Aorta (tissue), 5 donors: Measurements from ENCODE around the gene CEACAM3. TPM values are rescaled to one million over a fixed set of nuclear protein-coding genes. Genes with fewer than 3 reads are reported as not detected.
"Not testable (repeated sequence)": the region's sequence is repeated elsewhere in the genome, so short reads cannot be mapped to it uniquely, and the experiment has no call there.

Experiments used
- ATAC-seq: fragments of 200-7000 bp; cut with Tn5 transposase; one replicate; pipeline ENCODE4 v1.9.1; 2022; ENCODE audit warnings: moderate library complexity; ENCODE audit not compliant: low FRiP score
- DNase-seq, 2 donors: peaks; one replicate each; pipeline ENCODE4 v3.0.0-alpha.2; 2020
- H3K27ac ChIP-seq, 2 donors: one replicate each; pipeline ENCODE4 v1.5.1; 2013; ENCODE audit warnings: low read length in 2 of 2, mild to moderate bottlenecking in 2 of 2, moderate library complexity in 2 of 2, control low read depth in 1 of 2, inconsistent platforms in 1 of 2, low read depth in 1 of 2
- H3K27me3 ChIP-seq, 2 donors: one replicate each; pipeline ENCODE4 v1.6.1; 2013; ENCODE audit warnings: control low read depth in 1 of 2, low read length in 1 of 2, mild to moderate bottlenecking in 1 of 2, moderate library complexity in 1 of 2; ENCODE audit not compliant: insufficient read depth in 2 of 2, control insufficient read depth in 1 of 2
- H3K36me3 ChIP-seq, 2 donors: one replicate each; pipeline ENCODE4 v1.6.1; 2013; ENCODE audit warnings: control low read depth in 1 of 2, low read length in 1 of 2, mild to moderate bottlenecking in 1 of 2; ENCODE audit not compliant: insufficient read depth in 2 of 2, control insufficient read depth in 1 of 2
- H3K4me1 ChIP-seq, 2 donors: one replicate each; pipeline ENCODE4 v1.6.1; 2013; ENCODE audit warnings: low read length in 2 of 2, control low read depth in 1 of 2, mild to moderate bottlenecking in 1 of 2, moderate library complexity in 1 of 2; ENCODE audit not compliant: insufficient read depth in 2 of 2, control insufficient read depth in 1 of 2
- H3K4me3 ChIP-seq, 2 donors: one replicate each; pipeline ENCODE4 v1.5.1; 2013; ENCODE audit warnings: low read length in 2 of 2, control low read depth in 1 of 2, mild to moderate bottlenecking in 1 of 2
- H3K9me3 ChIP-seq: one replicate; pipeline ENCODE4 v1.6.1; 2013; ENCODE audit warnings: mild to moderate bottlenecking, low read length; ENCODE audit not compliant: control insufficient read depth
- WGBS, 2 donors: extraction: QIAGEN DNeasy Blood & Tissue Kit; methylation state at CpG; one replicate each; pipeline ENCODE4 v1.1.7; 2013; 5-methylcytosine and 5-hydroxymethylcytosine counted together
- intact Hi-C, 2 donors: fragments of 100-400 bp; cut with DNase I; formaldehyde crosslinking; loops; one replicate each; pipeline versions ENCODE4 v1.14.2 to v1.15.0; 2022
- polyA plus RNA-seq, 2 donors: library from polyadenylated mRNA; stranded (reverse); fragments of 200-250 nt; gene quantifications; one replicate each; pipeline ENCODE4 v1.2.3, GENCODE V29; 2013
- total RNA-seq, 2 donors: library from RNA; stranded (reverse); fragmentation: NEBNext Ultra II Directional; extraction: Animal tissue kit (Norgen Biotek cat#: 25700); gene quantifications; one replicate each; pipeline ENCODE4 v1.2.1, GENCODE V29; 2021
- donor health status: healthy with polysubstance abuse.
- donor health status: Bipolar disorder and iron deficiency.
- donor health status: DM: no; HTN: no; CAD: no.
- donor health status: DM: no; HTN: no; CAD: no.
- donor health status: DM: yes; HTN: yes; CAD: no.

The CEACAM3 gene
- total and polyA plus RNA-seq, 4 donors: 0.39 to 0.99 TPM; not detected in 2

GRCh38 chr19:41785653-41786052, 10.7 kb upstream of the CEACAM3 start:
- WGBS, 2 donors: 1 to 2% methylated on average over 10 of the region's 10 CpGs
- DNase-seq: peak in 1 of 2 donors; percentile 63
- Histone ChIP-seq H3K27me3 (peaks cover 0 to 1% of the 10 kb centered on the region in 2 donors), H3K27ac (no peak overlapping the region), H3K36me3 (no peaks in the 10 kb centered on the region), H3K4me3 (no peak overlapping the region), H3K9me3 (no peaks in the 10 kb centered on the region), H3K4me1 (no peaks in the 10 kb centered on the region)
- intact Hi-C loops: no loop called here
- ATAC-seq: peak; percentile 57

- Histone ChIP-seq H3K4me3 (no peak overlapping the region), H3K27ac (no peak overlapping the region), H3K9me3 (no peaks in the 10 kb centered on the region), H3K36me3 (no peaks in the 10 kb centered on the region), H3K4me1 (no peaks in the 10 kb centered on the region), H3K27me3 (peaks cover 0 to 1% of the 10 kb centered on the region in 2 donors)
- no peak for DNase-seq
- intact Hi-C loops: no loop called here
- no peak for ATAC-seq
- WGBS, 2 donors: 65 to 71% methylated on average over 7 of the region's 7 CpGs
Measured at GRCh38 chr19:41787055-41787454, 9.3 kb upstream of the CEACAM3 start.

- H3K27ac ChIP-seq, intact Hi-C loops, DNase-seq, H3K4me3 ChIP-seq, H3K36me3 ChIP-seq, H3K9me3 ChIP-seq, H3K4me1 ChIP-seq, ATAC-seq, H3K27me3 ChIP-seq: not testable (repeated sequence)
- WGBS, 2 donors: no CpG with 5 or more reads among the region's 1 CpG
Measured at GRCh38 chr19:41788518-41788917, 7.9 kb upstream of the CEACAM3 start.

GRCh38 chr19:41789053-41789452, 7.3 kb upstream of the CEACAM3 start:
- H3K36me3 ChIP-seq, H3K27me3 ChIP-seq, H3K9me3 ChIP-seq, H3K27ac ChIP-seq, intact Hi-C loops, H3K4me1 ChIP-seq, DNase-seq, H3K4me3 ChIP-seq, ATAC-seq: not testable (repeated sequence)
- WGBS, 2 donors: 77 to 82% methylated on average over 3 of the region's 5 CpGs

GRCh38 chr19:41792513-41793413, 3.6 kb upstream of the CEACAM3 start:
- Histone ChIP-seq H3K9me3 (no peaks in the 10 kb centered on the region), H3K27me3 (no peaks in the 10 kb centered on the region), H3K4me1 (no peaks in the 10 kb centered on the region), H3K4me3 (no peak overlapping the region), H3K27ac (no peak overlapping the region), H3K36me3 (no peaks in the 10 kb centered on the region)
- DNase-seq: peak; percentile 57 to 79
- ATAC-seq: no peak
- 24 to 26% methylated on average over 22 of the region's 22 CpGs for WGBS, 2 donors
- intact Hi-C loops: no loop called here

GRCh38 chr19:41793414-41793727, 3.0 kb upstream of the CEACAM3 start:
- H3K36me3 ChIP-seq: no peaks in the 10 kb centered on the region
- no peaks in the 10 kb centered on the region for H3K4me1 ChIP-seq
- WGBS, 2 donors: 0 to 2% methylated on average over 1 of the region's 1 CpG
- H3K27me3 ChIP-seq: no peaks in the 10 kb centered on the region
- H3K9me3 ChIP-seq: no peaks in the 10 kb centered on the region
- H3K27ac ChIP-seq: no peak overlapping the region
- intact Hi-C loops: no loop called here
- no peak for ATAC-seq
- DNase-seq: no peak
- H3K4me3 ChIP-seq: no peak overlapping the region

GRCh38 chr19:41795031-41795461, 1.3 kb upstream of the CEACAM3 start:
- WGBS, 2 donors: 44 to 47% methylated on average over 5 of the region's 5 CpGs
- Histone ChIP-seq H3K27ac (no peak overlapping the region), H3K4me3 (no peak overlapping the region), H3K36me3 (no peaks in the 10 kb centered on the region), H3K4me1 (no peaks in the 10 kb centered on the region), H3K9me3 (no peaks in the 10 kb centered on the region), H3K27me3 (no peaks in the 10 kb centered on the region)
- ATAC-seq: no peak
- DNase-seq: peak in 1 of 2 donors; percentile 59
- intact Hi-C loops: no loop called here

GRCh38 chr19:41796901-41797300, 514 bp downstream of the CEACAM3 start:
- ATAC-seq: no peak
- Histone ChIP-seq H3K27ac (no peak overlapping the region), H3K9me3 (peaks cover 3% of the 10 kb centered on the region), H3K4me1 (no peaks in the 10 kb centered on the region), H3K36me3 (no peaks in the 10 kb centered on the region), H3K4me3 (no peak overlapping the region), H3K27me3 (no peaks in the 10 kb centered on the region)
- no peak for DNase-seq
- WGBS, 2 donors: 83 to 91% methylated on average over 1 of the region's 1 CpG
- intact Hi-C loops: no loop called here

GRCh38 chr19:41799444-41800000, 3.1 kb downstream of the CEACAM3 start:
- 50 to 56% methylated on average over 9 of the region's 9 CpGs for WGBS, 2 donors
- no peak overlapping the region for H3K27ac ChIP-seq
- no peak overlapping the region for H3K4me3 ChIP-seq
- H3K4me1 ChIP-seq: no peaks in the 10 kb centered on the region
- peaks cover 3% of the 10 kb centered on the region for H3K9me3 ChIP-seq
- H3K36me3 ChIP-seq: no peaks in the 10 kb centered on the region
- H3K27me3 ChIP-seq: no peaks in the 10 kb centered on the region
- intact Hi-C loops: no loop called here
- ATAC-seq (no peak), DNase-seq (no peak)
